ENCODE data around the gene IMPG2.
"Not testable (repeated sequence)": the region's sequence is repeated elsewhere in the genome, so short reads cannot be mapped to it uniquely, and the experiment has no call there.

The IMPG2 gene
- 2.7 to 6.1 (median 3.7) reads per million in 4 experiments for total RNA-seq

DNA sequence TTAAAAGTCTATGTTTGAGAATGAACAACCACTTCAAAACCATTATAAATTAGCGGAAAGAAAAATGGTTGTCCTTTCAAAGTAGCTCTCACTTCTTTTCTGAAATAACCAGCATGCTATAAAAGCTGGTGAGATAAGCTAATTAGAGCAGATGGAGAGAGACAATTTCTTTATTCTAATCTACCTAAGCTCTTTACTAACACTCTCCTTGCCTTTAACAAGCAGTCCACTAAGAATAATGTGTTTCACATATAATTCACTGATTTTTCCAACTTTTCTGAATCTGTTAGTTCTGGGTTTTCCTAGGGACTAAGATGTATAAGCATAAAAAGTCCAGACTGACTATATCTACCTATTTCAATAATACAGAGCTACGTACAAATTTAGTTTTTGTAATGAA, at the start of gene IMPG2:
TSS of gene IMPG2 (minus strand) at position 101 of the 400 bp plus-strand sequence. CDS start 203 bp downstream, outside the sequence.
- DNase-seq = no peak

DNA sequence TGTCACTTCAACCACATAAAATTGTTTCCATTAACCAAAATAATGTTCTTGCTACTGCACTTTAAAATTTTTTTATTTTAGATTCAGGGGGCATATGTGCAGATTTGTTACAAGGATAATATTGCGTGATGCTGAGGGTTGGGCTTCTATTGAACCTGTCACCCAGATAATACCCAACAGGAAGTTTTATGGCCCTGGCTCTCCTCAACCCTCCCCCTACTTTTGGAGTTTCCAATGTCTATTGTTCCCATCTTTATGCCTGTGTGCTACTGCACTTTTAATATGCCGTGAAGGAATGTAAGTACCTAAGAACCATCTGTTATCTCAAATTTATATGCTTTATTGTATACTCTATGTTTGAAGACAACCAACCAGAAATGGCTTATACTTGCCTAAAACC, 42.0 kb upstream of the IMPG2 start:
- DNase-seq = no peak

DNA sequence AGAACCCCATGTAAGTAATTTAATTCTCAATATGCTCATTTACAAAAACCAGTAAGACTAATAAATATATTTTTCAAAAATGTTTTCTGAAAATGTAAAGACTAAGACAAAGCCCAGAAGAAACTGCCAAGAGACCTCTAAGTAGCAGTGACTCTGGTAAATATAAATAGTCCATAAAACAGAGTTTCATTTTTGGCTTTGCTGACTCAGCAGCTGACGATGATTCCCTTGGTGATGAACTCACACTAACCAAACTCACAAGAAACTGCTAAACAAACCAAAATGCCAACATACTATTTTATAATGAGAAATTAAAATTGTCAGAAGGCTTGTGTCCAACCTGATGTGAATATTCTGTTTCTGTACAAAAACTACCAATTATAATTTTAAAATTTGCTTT, 31.5 kb upstream of the IMPG2 start:
- DNase-seq = no peak

DNA sequence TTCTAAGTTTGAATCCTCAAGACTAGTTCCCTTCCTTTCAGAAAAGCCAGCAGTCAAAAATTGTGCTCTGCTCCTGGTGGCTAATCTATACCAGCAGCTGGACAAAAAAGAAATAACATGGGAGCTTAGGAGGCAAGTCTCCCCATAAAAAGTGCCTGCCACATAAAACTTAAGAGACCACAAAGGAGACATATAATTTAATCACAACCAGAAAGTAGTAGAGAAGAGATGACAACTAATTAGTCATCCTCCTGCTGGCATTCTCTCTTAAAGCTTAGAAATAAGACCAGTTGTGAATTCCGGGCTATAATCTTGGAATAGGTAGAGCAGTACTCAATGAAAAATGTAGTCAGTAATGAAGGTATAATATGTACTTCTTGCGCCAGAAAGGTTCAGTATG, 20.2 kb upstream of the IMPG2 start:
- DNase-seq = no peak

DNA sequence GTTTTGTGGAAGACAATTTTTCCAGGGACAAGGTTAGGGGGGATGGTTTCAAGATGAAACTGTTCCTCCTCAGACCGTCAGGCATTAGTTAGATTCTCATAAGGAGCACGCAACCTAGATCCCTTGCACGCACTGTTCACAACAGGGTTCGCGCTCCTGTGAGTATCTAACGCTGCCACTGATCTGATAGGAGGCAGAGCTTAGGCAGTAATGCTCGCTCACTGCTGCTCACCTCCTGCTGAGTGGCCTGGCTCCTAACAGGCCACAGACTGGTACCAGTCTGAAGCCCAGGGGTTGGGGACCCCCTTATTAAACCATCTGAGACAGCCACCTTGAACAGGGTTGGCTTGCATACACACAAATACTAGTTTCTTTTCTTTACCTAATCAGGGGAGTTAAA, 13.5 kb upstream of the IMPG2 start:
- DNase-seq = no peak

DNA sequence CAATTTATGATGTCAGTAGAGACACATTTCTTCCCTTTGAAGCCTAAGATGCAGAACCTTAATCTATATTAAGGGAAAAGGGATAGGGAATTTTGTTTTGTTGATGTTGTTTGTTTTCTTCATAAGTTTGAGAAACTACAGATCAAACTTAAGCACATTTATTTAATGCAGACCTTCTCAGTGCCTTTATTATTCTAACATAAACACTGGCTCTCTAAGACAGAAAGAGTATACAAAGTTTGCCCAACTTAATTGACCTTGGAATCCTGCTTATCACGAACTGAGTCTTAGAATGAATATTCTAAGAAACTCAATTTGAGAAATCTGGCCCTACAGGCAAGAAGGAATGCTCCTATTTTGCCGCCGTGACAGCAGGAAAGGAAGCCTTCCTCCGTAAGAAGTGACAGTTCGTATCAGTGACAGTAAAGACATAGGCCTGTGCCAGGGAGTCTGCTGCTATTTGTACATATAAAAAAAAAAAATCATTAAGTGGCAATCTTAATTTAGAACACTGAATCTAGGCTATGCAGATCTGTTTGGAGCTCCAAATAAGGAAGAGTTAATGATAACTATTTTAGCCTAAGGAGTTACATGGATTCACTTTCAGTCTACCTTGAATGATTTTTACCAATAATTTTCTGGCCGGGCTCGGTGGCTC, 8.8 kb upstream of the IMPG2 start:
- DNase-seq = no peak

DNA sequence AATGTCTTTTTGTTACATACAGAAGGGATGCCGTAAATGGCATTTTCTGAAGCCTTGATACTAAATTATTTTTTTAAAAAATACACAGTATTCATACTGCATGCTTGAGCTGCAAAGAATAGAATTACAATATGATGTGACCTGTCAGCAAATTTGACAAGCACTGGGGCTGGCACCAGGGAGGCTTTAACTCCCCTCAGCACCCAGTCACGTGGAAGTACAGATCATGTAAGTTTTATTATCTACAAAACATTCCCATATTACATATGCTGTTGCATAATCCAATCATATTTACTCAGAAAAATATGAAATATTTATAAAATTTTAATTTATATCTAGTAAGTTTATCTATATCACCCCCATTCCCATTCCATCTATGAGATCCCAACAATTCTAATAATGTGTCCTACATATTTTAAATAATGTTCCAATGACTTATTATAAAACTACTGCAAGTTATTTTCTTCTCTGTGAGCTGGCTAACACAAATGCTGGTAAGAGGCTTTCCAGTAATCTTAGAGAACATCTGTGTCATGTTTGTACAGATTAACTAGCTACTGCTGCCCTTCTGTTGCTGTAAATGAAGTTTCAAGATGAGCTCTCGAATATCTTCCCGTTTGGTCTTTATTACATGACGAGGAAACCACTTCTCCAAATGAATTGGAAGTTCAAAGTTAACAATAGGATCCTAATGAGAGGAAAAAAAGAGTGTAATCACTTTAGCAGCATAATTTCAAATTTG, 5.2 kb upstream of the IMPG2 start:
- no peak for DNase-seq

DNA sequence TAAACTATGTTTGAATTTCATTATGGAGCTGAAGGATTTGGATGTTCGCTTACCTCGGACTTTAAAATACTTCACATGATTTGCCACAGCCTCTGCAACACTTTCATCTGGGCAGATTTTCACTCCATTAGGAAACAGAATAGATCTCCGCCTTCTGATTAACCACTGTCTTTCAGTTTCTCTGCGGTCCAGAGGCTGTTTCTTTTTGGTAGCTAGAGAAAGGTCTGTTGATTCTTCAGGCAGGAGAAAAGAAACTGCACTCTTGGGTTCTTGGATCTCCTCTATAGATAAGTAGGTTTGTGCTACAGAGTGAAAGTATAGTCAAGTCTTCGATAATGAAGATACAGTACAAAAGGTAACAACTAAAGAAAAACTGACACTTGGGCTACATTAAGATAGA, 844 bp downstream of the IMPG2 start:
- no peak for DNase-seq

DNA sequence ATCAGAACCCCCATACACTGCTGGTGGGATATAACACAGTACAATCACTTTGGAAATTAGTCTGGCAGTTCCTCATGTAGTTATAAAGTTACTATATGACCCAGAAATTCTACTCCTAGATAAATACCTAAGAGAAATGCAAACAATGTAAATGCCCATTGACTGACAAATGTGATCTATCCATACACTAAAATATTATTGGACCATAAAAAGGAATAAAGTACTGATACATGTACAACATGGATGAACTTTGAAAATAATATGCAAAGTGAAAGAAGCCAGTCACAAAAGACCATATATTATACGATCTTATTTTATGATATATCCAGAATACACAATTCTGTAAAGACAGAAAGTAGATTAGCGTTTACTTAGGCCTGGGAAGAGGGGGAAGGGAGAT, 7.8 kb downstream of the IMPG2 start:
- DNase-seq = no peak

DNA sequence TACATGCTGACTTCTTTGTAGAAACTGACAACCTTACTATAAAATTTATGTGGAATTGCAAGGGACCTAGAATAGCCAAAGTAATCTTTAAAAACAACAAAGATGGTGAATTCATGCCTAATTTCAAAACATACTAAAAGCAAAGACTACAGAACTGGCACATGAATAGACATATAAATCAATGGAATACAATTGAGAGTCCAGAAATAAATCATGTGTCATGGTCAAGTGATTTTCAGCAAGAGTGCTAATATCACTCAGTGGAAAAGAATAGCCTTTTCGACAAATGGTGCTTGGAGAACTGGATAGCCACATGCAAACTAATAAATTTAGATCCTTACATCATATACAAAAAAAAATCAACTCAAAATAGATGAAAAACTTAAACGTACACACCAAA, 8.7 kb downstream of the IMPG2 start:
- no peak for DNase-seq

DNA sequence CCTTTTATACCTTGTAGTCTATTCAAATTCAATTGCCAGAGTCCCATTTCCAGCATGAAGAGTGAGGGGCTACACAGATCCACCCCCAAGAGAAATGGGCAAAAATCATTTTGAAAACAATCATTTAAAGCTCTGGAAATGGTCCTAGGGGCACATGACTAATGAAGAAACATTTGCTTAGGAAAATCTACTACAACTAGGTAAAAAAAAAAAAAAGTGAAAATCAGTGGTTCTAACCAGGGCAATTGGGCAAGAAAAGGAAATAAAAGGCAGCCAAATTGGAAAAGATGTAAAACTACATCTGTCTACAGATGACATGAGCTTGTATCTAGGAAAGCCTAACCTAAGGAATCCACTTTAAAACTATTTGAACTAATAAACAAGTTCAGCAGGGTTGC, 9.4 kb downstream of the IMPG2 start:
- DNase-seq = no peak

DNA sequence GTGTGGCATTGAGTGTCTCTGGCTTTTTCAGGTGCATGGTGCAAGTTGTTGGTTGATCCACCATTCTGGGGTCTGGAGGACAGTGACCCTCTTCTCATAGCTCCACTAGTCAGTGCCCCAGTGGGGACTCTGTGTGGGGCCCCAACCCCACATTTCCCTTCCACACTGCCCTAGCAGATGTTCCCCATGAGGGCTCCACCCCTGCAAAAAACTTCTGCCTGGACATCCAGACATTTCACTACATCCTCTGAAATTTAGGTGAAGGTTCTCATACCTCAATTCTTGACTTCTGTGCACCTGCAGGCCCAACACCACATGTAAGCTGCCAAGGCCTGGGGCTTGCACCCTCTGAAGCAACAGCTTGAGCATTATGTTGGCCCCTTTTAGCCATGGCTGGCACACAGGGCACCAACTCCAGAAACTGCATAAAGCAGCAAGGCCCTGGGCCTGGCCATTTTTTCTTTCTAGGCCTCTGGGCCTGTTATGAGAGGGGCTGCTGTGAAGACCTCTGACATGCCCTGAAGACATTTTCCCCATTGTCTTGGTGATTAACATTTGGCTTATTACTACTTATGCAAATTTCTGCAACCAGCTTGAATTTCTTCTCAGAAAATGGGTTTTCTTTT, 12.1 kb downstream of the IMPG2 start:
- not testable (repeated sequence) for DNase-seq

DNA sequence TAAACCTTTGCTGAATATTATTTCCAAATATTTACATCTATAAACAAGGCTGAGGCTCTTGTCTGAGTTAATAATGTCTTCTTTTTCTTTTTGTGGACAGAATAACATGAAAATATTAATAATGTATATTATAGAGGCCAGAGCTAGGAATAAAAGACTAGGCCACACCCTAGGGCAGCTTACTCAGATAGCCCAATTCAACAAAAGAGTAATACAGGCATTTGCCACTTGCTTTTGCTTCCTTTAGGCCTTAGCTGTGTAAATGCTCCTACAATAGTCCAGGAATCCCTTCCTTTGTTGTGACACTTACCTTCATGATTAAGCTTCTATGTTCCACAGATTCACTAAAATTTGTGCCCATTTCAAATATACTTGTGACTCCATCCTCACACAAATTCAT, 16.5 kb downstream of the IMPG2 start:
- no peak for DNase-seq

DNA sequence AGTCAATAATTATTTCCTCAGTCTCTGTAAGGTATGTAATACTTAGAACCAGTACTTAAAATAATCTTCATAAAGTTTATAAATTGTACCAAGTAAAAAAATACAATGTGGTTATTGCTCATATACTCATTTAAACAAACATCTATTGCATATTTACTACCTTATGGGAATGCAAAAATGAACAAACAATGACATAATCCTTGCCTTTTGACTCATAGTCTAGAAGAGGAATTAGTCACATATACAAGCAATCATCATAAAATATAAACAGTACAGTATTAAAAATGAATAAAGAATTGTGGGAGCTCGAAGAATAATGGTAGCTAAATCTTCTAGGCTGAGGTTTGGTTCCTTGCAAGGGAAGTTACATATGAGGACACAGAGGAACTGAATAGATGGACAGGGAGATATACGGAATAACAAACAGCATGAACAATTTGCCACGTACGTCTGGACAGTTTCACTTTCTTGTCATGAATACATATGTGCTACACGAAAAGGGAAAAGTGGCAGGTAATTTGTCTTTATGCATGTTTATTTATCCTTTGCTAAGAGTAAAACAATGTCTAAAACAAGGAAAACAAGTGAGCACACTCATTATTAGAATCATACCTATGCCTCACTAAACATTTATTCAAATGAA, 17.2 kb downstream of the IMPG2 start:
- no peak for DNase-seq

DNA sequence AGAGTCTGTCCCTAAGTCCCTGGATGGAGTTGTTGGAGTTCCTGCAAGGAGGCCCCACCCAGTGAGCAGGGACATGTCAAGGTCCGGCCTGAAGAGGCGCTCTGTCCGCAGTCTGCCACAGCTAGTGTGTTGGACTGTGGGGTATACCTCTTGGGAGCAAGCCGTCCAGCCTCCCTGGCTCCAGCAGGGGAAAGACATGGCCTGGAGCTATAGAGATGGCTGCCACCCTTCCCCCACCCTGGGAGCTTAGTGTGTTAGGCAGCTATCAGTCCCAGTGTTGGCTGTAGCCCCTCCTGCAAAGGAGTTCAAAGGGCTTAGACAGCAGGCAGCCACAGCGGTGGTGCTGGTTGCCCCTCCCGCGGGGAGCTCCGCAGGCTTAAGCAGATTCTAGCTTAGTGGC, 20.3 kb downstream of the IMPG2 start:
- DNase-seq = no peak

DNA sequence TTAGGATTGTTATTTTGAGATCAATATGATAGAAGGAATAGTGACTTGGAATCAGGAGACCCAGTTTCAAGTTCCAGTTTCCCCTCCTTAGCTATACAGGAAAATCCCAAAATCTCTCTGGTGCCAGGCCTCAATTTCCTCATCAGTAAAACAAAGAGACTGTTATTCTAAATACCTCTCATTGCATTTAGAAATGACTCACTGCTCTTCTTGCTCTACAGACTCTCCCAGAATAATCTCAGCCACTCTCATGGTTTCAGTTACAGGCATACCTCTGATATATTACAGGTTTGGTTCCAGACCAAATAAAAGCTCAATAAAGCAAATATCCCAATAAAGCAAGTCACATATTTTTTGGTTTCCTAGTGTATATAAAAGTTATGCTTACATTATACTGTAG, 28.3 kb downstream of the IMPG2 start:
- no peak for DNase-seq

DNA sequence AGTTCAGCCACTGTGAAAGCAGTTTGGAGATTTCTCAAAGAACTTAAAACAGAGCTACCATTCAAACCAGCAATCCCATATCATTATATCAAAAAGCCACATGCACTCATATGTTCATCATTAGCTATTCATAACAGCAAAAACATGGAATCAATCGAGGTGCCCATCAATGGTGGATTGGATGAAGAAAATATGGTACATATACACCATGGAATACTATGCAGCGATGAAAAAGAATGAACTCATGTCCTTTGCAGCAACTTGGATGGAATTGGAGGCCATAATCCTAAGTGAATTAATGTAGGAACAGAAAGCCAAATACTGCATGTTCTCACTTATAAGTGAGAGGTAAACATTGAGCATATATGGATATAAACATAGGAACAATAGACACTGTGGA, 32.1 kb downstream of the IMPG2 start:
- DNase-seq = no peak

DNA sequence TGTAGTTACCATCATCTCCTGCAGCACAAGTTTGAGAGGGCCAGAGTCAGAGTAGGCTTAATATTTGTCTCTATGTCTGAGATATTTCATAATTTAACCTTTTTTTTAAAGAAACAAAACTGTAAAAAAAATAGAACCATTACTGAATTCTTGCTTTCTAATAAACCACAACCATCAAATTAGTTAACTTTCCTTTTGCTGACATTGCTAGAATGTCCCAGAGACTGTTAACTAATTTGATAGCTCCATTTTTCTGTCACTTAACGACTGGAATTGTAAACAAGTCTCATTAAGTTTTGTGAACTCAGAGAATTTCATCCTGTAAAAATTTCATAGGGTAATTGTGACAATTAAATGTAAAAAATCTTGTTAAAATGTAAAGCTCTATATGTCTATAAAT, 35.6 kb downstream of the IMPG2 start:
- no peak for DNase-seq

DNA sequence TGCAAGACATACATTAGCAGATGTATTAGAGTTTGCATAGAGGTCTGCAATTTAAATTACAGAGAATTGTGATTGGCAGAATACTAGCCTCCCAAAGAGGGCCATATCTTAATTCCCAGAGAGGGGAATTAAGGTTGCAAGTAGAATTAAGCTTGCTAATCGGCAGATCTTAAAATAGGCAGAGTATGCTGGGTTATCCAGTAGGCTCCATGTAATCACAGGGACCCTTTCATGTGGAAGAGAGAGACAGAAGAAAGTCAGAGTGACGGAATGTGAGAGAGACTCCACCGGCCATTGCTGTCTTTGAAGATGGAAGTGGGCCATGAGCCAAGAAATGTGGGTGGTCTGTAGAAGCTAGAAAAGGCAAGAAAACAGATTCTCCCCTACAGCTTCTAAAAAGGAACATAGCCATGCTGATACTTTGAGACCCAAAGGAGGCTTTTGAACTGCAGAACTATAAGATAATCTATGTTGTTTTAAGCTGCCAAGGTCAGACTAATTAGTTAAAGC, 38.8 kb downstream of the IMPG2 start:
- DNase-seq = no peak

DNA sequence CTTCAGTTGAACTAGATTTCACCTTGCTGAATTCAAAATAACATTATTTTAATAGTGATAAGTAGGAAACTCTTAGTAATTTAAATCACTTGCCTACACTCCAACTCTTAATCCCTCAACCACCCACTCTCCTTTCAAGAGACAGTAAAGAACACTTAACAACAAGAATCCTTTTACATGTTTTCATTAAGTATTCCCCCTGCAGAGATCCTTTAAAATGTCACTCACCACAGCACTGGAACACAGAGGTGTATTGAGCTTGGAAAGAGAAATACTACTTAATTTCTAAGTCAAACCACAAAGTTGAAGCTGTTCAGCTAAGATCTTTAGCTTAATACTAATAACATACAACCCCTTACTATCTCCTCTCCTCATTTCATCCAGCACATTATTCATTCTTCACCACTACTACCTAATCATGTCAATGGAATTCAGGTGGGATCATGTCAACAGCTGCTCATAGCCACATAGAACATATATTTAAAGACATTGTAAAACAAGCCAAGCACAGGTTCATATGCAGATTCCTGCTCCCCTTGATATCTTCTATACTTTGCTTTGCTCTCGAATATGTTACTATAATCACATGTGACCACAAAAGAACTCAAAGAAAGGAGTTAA, 40.5 kb downstream of the IMPG2 start:
- DNase-seq = no peak

DNA sequence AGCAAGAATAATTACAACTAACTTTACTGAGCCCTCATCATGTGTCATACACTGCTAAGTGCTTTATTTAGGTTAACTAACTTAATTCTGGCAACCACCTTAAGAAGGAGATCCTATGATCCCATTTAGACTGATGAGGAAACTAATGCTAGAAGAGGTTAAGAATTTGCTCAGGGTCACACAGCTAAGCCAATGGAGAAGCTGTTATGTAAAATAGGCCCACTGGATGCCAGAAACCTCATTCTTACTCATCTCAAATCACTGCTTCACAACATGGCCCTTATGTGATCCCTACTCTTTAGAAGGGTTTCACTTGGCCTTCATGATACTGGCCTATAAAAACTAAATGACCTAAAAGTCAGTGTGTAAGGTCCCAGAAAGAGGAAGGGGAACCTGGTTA, 41.2 kb downstream of the IMPG2 start:
- DNase-seq = no peak

DNA sequence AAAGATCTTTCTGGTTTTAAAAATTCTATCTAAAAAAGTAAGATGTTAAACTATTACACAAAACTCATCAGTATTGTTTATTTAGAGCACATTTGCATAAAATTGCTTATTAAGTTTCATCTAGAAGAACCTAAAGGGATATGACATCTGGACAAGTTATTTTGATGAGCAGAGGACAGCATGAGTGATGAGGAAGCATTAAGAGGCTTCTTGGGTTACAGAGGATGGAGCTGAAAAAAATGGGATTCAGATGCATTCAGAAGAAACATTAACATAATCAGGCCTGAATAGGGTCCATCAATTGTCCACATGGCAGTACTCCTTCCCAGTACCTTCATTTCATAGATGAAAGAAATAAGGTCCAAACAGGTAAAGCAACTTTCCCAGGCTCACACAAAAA, 41.6 kb downstream of the IMPG2 start:
- no peak for DNase-seq

DNA sequence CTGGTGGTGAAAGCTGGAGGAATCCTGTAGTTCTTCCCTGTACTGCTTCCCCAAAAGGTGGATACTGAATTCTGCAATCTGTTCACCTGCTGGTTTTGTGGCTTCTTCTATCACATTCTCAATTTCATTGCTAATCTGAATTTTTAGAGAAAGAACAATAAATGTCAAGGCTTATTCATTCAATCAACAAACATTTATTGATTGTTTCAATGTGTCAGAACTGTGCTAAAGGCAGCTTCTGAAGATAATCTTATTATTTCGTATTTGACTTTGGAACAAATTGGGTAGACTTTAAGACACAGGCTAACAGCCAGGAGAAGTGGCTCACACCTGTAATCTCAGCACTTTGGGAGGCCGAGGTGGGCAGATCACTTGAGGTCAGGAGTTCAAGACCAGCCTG, 46.8 kb downstream of the IMPG2 start:
- DNase-seq = no peak
